ENCODE results near the gene YWHAQ.

- TF ChIP-seq CTCF (IDR thresholded peaks at IDR 0.05) (no peak), POLR2A (IDR thresholded peaks at IDR 0.05) (no peak), POLR2AphosphoS5 (IDR thresholded peaks at IDR 0.05) (peak in 2 of 4 donors; percentile 19 to 27)
Measured at GRCh38 chr2:9594366-9595054, 36.3 kb downstream of the YWHAQ start.
